Calu3 (cell line): Measurements from ENCODE around the gene FARS2. TPM values are rescaled to one million over a fixed set of nuclear protein-coding genes. Genes with fewer than 3 reads are reported as not detected.
A peak's percentile ranks its signal among the peaks of the same experiment; 100 is the strongest.

Experiments
- BruUV-seq: library from RNA; stranded (reverse); fragments of 400-500 nt; replicated peaks from 2 replicates; lab custom pipeline; 2021; lab: Mats Ljungman, UMichigan
- CTCF ChIA-PET: fragments of 300-600 bp; sonication (Branson Sonifier 250); formaldehyde crosslinking; loops from one replicate; lab custom pipeline; 2022; ENCODE audit warnings: antibody characterized with exemption; lab: Charles Lee
- DNase-seq: peaks from one replicate; pipeline ENCODE4 v3.0.0; 2022
- H3K27ac Mint-ChIP-seq: one replicate; pipeline ENCODE4 v1.8.0; 2022; ENCODE audit warnings: mixed read lengths; ENCODE audit not compliant: unreplicated experiment
- H3K27me3 Mint-ChIP-seq: one replicate; pipeline ENCODE4 v1.8.0; 2022; ENCODE audit warnings: mixed read lengths; ENCODE audit not compliant: unreplicated experiment
- H3K36me3 Mint-ChIP-seq: one replicate; pipeline ENCODE4 v1.8.0; 2022; ENCODE audit warnings: mild to moderate bottlenecking, moderate library complexity, mixed read lengths; ENCODE audit not compliant: insufficient read depth, unreplicated experiment
- H3K4me1 Mint-ChIP-seq: one replicate; pipeline ENCODE4 v1.8.0; 2022; ENCODE audit warnings: mild to moderate bottlenecking, low read depth, mixed read lengths; ENCODE audit not compliant: unreplicated experiment
- H3K4me3 Mint-ChIP-seq: one replicate; pipeline ENCODE4 v1.8.0; 2022; ENCODE audit warnings: mild to moderate bottlenecking, low read depth, moderate library complexity, mixed read lengths; ENCODE audit not compliant: unreplicated experiment
- H3K9me3 Mint-ChIP-seq: one replicate; pipeline ENCODE4 v1.8.0; 2022; ENCODE audit warnings: low read depth, mixed read lengths; ENCODE audit not compliant: unreplicated experiment
- CTCF ChIP-seq: fragments of 200-600 bp; IDR thresholded peaks from one replicate; pipeline ENCODE4 v1.8.0; 2022; ENCODE audit warnings: antibody characterized with exemption; ENCODE audit not compliant: unreplicated experiment
- intact Hi-C: fragments of 100-400 bp; cut with micrococcal nuclease; formaldehyde crosslinking; loops from one replicate; pipeline ENCODE4 v1.10.0; 2022; ENCODE audit not compliant: unreplicated experiment
- total RNA-seq: library from RNA; stranded (reverse); gene quantifications from 2 replicates; pipeline ENCODE4 v1.2.3, GENCODE V29; 2022

Gene FARS2
- total RNA-seq, 1 experiment from 2014 or later: 13.4 TPM

GRCh38 chr6:5422321-5422915, 161.1 kb downstream of the FARS2 start:
- no peak for TF ChIP-seq CTCF
- H3K9me3 Mint-ChIP-seq: no peaks in the 10 kb centered on the region
- H3K27ac Mint-ChIP-seq: no peak overlapping the region
- H3K4me1 Mint-ChIP-seq: no peaks in the 10 kb centered on the region
- CTCF ChIA-PET: interaction anchor here (0.5 kb wide), 1 partner anchor 186 kb away, joined by 3 read pairs; no protein-coding TSS in a partner anchor
- no peaks in the 10 kb centered on the region for H3K27me3 Mint-ChIP-seq
- H3K4me3 Mint-ChIP-seq: no peak overlapping the region
- no TSS peak for BruUV-seq
- DNase-seq: peak; percentile 19
- intact Hi-C loops: loop anchor here (10.0 kb wide), 1 partner anchor 1122 kb away; no protein-coding TSS in a partner anchor
- H3K36me3 Mint-ChIP-seq: no peaks in the 10 kb centered on the region

GRCh38 chr6:5423251-5423650, 161.9 kb downstream of the FARS2 start:
- Mint-ChIP-seq H3K4me3 (no peak overlapping the region), H3K4me1 (no peaks in the 10 kb centered on the region), H3K9me3 (no peaks in the 10 kb centered on the region), H3K27me3 (no peaks in the 10 kb centered on the region), H3K27ac (no peak overlapping the region), H3K36me3 (no peaks in the 10 kb centered on the region)
- TF ChIP-seq CTCF: no peak
- CTCF ChIA-PET: no interaction called here
- intact Hi-C loops: loop anchor here (10.0 kb wide), 1 partner anchor 1122 kb away; no protein-coding TSS in a partner anchor
- BruUV-seq: no TSS peak
- no peak for DNase-seq

DNA sequence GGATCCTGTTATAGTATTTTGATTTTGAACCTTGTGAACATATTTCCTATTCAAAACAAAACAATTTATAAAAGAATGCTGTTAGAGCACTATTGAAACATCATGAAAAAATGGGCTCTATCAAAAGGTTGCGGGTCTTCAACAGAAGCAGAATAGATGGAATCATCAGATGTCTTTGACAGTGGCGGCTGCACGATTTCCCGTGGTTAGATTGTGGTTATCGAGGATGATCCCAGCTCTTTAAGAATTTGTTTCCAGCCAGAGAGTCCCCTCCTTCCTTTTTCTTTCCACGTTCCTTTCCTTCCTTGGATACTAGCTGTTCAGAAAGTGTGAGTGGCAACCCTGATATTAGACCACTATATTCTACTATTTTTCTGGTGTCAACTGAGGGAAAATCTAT, 163.4 kb downstream of the FARS2 start:
- Mint-ChIP-seq H3K4me3 (no peak overlapping the region), H3K36me3 (no peaks in the 10 kb centered on the region), H3K4me1 (no peaks in the 10 kb centered on the region), H3K27me3 (no peaks in the 10 kb centered on the region), H3K27ac (no peak overlapping the region), H3K9me3 (no peaks in the 10 kb centered on the region)
- no peak for DNase-seq
- intact Hi-C loops: loop anchor here (10.0 kb wide), 1 partner anchor 1120 kb away; no protein-coding TSS in a partner anchor
- CTCF ChIA-PET: no interaction called here
- TF ChIP-seq CTCF: no peak
- no TSS peak for BruUV-seq

DNA sequence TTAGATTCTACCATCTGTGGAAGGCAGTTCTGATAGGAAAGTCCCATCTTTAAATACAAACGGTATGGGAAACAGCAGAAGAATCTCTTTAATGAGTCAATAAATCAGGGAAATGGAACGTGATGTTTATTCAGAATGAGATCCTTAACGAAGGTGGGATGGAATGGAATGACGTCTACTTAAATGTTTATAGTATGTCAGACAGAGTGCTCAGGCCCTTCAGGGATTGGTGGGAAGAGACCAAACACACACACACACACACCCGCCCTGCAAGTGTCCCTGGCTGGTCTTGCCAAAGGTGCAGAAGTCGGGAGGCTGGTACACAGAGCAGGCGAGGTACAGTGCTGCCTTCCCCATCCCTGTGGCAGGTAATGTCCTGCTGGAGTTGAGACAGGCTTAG, 164.0 kb downstream of the FARS2 start:
- intact Hi-C loops: loop anchor here (10.0 kb wide), 1 partner anchor 1120 kb away; no protein-coding TSS in a partner anchor
- Mint-ChIP-seq H3K27me3 (no peaks in the 10 kb centered on the region), H3K36me3 (no peaks in the 10 kb centered on the region), H3K9me3 (no peaks in the 10 kb centered on the region), H3K27ac (no peak overlapping the region), H3K4me1 (no peaks in the 10 kb centered on the region), H3K4me3 (no peak overlapping the region)
- BruUV-seq: no TSS peak
- CTCF ChIA-PET: no interaction called here
- TF ChIP-seq CTCF: no peak
- DNase-seq: no peak
